Activated T-helper 9 cell treated with anti-CD3 and anti-CD28 coated beads, Interleukin-2, amount 50 U/mL, for 16 hours (primary cell): ENCODE measurements around the gene FPGS.
"Not testable (repeated sequence)": the region's sequence is repeated elsewhere in the genome, so short reads cannot be mapped to it uniquely, and the experiment has no call there.

Source experiments
- DNase-seq: peaks from one replicate; pipeline ENCODE4 v3.0.0-alpha.2; 2020; ENCODE audit warnings: low read depth

The FPGS gene

DNA sequence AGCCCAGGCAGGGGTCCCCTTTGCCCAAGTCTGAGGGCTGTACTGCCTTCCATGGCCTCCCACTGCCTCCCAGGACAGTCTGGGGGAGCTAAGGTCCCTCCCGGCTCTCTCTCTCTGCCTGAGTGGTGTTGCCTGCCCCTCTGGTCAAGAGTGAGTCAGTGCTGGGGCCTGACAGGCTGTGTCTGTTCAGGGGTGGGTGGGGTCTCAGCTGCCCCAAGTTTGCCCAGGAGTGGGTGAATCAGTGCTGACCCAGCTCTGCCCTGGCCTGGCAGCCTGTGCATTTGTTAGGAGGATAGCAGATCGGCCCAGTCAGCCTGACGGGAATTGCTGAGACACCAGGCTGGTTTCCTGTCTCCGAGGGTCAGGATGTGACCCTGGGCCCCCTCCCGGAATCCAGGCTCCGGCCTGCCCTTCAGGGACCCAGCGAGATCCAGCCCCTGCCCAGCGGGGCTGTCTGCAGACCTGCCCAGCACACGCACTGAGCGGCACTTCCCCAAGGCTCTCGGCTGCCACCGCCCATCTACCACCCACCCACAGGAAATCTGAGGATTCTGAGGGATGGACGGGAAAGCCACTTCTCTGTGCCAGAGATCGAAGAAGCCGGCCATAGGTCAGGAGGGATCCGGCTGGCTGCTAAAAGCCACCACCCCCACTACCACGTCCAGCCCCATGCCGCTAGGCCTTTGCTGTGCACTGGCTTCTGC is 35.8 kb downstream of the FPGS start:
- DNase-seq: no peak

GRCh38 chr9:127841087-127841835 is 38.6 kb downstream of the FPGS start:
- DNase-seq: no peak

DNA sequence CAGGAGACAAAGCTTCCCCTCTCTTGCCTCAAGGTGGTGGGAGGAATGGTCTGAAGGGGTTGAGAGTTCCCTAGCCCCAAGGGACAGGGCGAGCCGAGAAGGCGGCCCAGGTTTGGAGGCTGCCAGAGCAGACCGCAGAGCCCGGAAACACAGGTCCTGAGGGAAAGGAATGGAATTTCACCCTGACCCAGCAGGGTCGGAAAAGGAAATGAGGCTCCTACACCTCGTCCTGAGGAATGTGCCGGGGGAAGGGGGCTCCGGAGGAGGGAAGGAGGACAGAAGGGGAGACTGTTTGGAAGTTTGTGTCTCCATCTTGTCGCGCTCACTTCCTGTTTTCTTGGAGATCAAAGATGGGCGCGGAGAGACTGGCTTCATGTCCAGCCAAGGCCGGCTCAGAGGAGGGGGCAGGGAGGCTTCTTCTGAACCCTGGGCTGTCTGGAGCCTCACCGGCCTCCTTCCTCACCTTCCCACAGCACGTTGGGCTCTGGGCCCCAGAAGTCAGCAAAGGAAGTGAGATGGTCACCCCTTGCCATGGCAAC is 42.2 kb downstream of the FPGS start:
- DNase-seq: no peak

DNA sequence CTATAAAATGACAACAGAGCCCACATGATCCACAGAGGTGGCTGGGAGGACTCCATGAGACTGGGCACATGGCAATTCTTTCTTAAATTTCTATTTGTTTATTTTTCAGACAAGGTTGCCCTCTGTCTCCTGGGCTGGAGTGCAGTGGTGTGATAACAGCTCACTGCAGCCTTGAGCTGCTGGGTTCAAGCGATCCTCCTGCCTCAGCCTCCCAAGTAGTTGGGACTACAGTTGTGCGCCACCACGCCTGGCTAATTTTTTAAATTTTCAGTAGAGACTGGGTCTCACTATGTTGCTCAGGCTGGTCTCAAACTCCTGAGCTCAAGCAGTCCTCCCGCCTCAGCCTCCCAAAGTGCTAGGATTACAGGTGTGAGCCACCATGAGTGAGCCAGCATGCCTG is 42.9 kb downstream of the FPGS start:
- DNase-seq: not testable (repeated sequence)

GRCh38 chr9:127846443-127847177 is 43.9 kb downstream of the FPGS start:
- DNase-seq: no peak

- no peak for DNase-seq
Observed at GRCh38 chr9:127847178-127847510, 44.5 kb downstream of the FPGS start.

- no peak for DNase-seq
Observed at GRCh38 chr9:127847833-127848755, 45.4 kb downstream of the FPGS start.

DNA sequence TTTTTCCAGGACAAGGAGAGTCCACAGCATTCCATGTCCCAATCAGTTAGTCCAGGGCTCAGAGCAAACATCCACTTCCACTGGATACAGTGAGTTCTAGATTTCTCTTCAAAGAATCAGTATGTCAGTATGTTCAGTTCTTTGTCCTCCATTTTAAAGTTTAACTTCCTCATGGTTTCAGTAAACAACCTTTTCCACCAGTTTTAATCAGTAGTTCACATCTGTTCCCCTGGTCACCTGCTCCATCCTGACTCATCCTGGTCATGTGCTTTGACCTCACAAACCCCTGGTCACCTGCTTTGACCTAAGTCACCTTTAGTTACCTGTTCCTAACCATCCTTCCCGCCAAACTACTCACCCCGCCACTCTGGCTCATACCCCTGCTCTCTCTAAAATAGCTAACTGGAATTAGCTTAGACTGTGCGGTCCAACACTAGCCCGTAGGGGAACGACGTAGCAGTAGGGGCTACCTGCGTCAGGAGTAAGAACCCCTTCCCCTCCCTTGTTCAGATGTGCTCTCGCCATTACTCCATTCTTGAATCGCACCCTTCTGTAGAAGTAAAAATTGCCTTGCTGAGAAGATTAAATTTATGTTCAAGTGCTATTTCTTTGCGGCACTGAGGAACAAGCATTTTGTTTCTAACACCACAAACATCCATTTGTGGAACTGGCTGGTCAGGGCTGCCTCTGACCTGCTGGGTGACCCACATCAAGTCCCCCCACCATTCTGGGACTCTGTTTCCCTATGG is 46.2 kb downstream of the FPGS start:
- no peak for DNase-seq

- no peak for DNase-seq
Observed at GRCh38 chr9:127850286-127850830, 47.7 kb downstream of the FPGS start.

DNA sequence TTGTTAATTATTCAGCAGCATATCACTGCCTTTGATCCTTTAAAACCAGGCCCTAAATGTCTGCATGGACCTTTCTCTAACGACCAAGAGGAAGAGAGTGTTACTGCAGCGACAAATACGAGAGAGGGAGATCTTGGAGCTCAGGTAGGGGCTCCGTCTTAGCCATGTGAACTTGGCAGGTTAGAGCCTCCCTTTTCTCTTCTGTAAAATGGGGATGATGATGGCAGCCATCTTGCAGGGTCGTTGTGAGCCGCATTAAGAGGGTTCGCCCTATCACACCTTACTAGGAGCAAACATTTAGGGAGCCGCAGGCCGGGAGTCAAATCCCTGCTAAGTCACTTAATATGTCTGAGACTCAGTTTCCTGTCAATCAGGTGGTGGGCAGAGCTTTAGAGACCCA is 50.1 kb downstream of the FPGS start:
- DNase-seq: no peak

- DNase-seq: no peak
Observed at GRCh38 chr9:127853312-127854183, 50.9 kb downstream of the FPGS start.

GRCh38 chr9:127854184-127854806 is 51.6 kb downstream of the FPGS start, which contains the start of gene ENG:
Gene ENG (minus strand): TSS chr9:127854658. CDS start chr9:127854355, 303 bp downstream.
- no peak for DNase-seq

GRCh38 chr9:127854960-127855359 is 52.3 kb downstream of the FPGS start:
- no peak for DNase-seq

GRCh38 chr9:127855522-127855921 is 52.8 kb downstream of the FPGS start:
- DNase-seq: no peak

DNA sequence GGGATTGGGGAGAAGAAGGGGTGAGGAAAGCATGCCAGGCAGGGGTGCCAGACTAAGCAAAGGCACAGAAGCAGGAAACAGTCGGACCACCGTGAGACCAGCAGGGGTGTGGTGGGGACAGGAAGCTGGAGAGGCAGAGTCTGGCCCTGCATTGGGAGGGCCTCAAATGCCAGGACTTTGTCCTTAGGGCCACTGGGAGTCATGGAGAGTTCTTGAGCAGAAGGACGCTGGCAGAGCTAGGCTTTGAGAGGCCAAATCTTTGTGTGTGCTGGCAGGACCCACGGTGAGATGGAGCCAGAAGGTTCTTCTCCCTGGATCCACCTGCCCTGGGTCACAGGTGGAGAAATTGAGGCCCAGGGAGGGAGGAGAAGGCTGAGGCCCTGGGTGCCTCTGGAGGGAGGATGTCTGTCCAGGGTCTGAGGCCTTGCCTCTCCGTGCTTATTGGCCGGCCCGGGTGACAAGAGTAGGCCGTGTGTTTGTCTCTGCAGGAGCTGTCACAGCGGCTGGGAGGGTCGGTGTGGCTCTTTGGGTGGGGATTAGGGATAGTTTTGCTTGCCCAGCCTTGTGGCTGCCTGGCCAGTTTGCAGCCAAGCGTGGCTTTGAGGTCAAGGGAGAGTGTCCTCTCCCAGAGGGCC is 53.5 kb downstream of the FPGS start:
- DNase-seq: no peak

DNA sequence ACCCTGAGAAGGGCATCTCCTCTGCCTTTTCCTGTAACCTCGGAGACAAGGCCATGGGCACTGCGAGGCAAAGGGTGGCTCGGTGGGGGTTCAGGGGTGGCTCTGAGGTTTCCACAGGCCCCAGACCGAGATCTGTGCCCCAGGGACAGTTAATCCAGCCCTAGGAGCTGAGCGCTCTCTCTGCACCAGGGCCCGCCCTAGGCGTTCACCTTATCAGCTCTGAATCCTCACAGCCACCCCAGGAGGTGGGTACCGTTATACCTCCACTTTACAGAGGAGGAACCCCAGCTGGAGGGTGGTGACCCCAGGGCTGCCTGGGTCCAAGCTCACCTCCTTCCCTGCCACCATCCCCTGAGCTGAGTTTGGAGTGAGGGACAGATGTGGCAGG is 54.0 kb downstream of the FPGS start:
- DNase-seq: no peak

DNA sequence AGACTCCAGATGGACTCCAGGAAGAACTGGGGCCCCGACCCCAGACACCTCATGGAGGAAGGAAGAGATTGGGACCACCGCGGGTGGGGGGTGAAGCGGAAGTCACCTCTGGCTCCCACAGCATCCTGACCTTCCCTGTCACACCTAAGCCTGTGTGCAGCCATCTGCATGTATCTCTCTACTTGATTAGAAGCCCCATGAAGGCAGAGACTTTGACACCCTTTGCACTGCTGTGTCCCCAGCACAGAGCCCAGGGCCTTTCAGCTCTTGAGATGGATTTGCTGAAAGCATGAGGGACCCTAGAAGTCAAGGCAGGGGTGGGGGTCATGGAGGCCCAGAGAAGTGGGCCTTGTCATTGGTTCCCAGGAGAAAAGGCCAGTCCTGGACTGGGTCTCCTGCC is 54.6 kb downstream of the FPGS start:
- DNase-seq: no peak

DNA sequence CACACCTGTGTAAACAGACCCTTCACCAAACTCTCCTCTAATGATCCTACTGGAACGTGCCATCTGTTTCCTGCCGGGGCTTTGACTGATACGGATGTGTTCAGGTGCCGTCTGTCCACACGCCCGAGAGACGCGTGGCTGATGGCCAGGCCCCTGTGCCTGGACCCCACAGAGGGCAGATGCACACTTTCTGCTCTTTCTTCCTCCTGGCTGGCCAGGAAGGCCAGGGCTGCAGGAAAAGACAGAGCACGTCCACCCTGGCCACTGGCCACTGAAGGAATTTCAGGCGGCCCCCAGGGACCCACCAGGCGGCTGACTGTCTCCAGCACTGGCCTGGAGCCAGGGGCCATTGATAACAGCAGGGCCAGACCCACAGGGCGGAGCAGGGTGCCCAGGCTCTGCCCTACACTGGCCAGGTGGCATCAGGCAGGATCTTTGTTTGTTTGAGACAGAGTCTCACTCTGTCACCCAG is 55.4 kb downstream of the FPGS start:
- DNase-seq: no peak

GRCh38 chr9:127860260-127860659 is 57.6 kb downstream of the FPGS start:
- no peak for DNase-seq
